HG03442 (cell line): ENCODE measurements around the gene TOR4A.
A peak's percentile ranks its signal among the peaks of the same experiment; 100 is the strongest.

ENCODE experiments used
- ATAC-seq: cut with Tn5 transposase; IDR thresholded peaks from one replicate; pipeline ENCODE4 v1.9.1; 2021; ENCODE audit warnings: mild to moderate bottlenecking, moderate library complexity; ENCODE audit not compliant: unreplicated experiment

TOR4A gene

GRCh38 chr9:137293482-137294090 is 16.1 kb downstream of the TOR4A start:
- no peak for ATAC-seq

- no peak for ATAC-seq
Measured at GRCh38 chr9:137294091-137294680, 16.7 kb downstream of the TOR4A start.

GRCh38 chr9:137294681-137295237 is 17.2 kb downstream of the TOR4A start:
- no peak for ATAC-seq

GRCh38 chr9:137295238-137295811 is 17.8 kb downstream of the TOR4A start:
- peak; percentile 54 for ATAC-seq

- no peak for ATAC-seq
Measured at GRCh38 chr9:137295849-137296669, 18.5 kb downstream of the TOR4A start.

GRCh38 chr9:137296670-137297664 is 19.4 kb downstream of the TOR4A start:
- no peak for ATAC-seq

- ATAC-seq: no peak
Measured at GRCh38 chr9:137297966-137298365, 20.4 kb downstream of the TOR4A start.

- no peak for ATAC-seq
Measured at GRCh38 chr9:137298401-137299202, 21.1 kb downstream of the TOR4A start.

GRCh38 chr9:137299203-137299565 is 21.7 kb downstream of the TOR4A start:
- ATAC-seq: no peak

GRCh38 chr9:137299938-137300337 is 22.4 kb downstream of the TOR4A start:
- ATAC-seq: no peak

- ATAC-seq: no peak
Measured at GRCh38 chr9:137300567-137301080, 23.1 kb downstream of the TOR4A start.

GRCh38 chr9:137301081-137301947 is 23.8 kb downstream of the TOR4A start:
- no peak for ATAC-seq

GRCh38 chr9:137302118-137302448 is 24.6 kb downstream of the TOR4A start, which contains the start of gene NRARP:
TSS of gene NRARP (minus strand) at chr9:137302271. CDS start at chr9:137301928, 343 bp downstream.
- peak; percentile 59 for ATAC-seq

- ATAC-seq: peak; percentile 48
Measured at GRCh38 chr9:137302449-137303150, 25.1 kb downstream of the TOR4A start.

- ATAC-seq: no peak
Measured at GRCh38 chr9:137303151-137303892, 25.8 kb downstream of the TOR4A start.

- no peak for ATAC-seq
Measured at GRCh38 chr9:137303893-137304382, 26.4 kb downstream of the TOR4A start.
